Measurements from ENCODE around the gene AVL9. TPM values are rescaled to one million over a fixed set of nuclear protein-coding genes. Genes with fewer than 3 reads are reported as not detected.
"Not testable (repeated sequence)": the region's sequence is repeated elsewhere in the genome, so short reads cannot be mapped to it uniquely, and the experiment has no call there.

Gene AVL9
- total RNA-seq, 2 donors from 2014 or later = 86.1 to 97.3 TPM

DNA sequence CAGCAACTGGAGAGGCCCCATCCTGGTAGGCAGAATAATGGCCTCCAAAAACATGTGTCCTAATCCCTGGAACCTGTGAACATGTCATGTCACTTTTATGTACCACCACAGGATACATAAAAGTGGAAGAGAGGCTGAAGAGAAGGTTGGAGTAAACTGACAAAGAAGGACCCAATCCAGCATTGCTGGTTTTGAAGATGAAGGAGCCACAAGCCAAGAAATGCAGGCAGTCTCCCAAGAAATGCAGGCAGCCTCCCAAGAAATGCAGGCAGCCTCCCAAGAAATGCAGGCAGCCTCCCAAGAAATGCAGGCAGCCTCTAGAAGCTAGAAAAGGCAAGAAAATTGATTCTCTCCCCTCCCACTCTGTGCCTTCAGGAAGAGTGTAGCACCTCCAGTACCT, 142.3 kb downstream of the AVL9 start:
- DNase-seq; H3K4me3 ChIP-seq; H3K27ac ChIP-seq; H3K27me3 ChIP-seq; H3K4me1 ChIP-seq; intact Hi-C loops (cut with DNase I); H3K9ac ChIP-seq (ENCODE audit: low read depth in 2 of 2, low read length in 2 of 2); H3K9me3 ChIP-seq; H3K36me3 ChIP-seq: not testable (repeated sequence)

Other genes with a start within 250 kb of the AVL9 start
- gene LSM5, start 5.1 kb upstream of the AVL9 start, total RNA-seq = 10 to 100 TPM; 42.7 to 64.3 TPM

Measured in colonic mucosa (tissue), 4 donors.